ENCODE results near the gene HNRNPA1L2.
A peak's percentile ranks its signal among the peaks of the same experiment; 100 is the strongest.
"Not testable (repeated sequence)": the region's sequence is repeated elsewhere in the genome, so short reads cannot be mapped to it uniquely, and the experiment has no call there.

The HNRNPA1L2 gene

DNA sequence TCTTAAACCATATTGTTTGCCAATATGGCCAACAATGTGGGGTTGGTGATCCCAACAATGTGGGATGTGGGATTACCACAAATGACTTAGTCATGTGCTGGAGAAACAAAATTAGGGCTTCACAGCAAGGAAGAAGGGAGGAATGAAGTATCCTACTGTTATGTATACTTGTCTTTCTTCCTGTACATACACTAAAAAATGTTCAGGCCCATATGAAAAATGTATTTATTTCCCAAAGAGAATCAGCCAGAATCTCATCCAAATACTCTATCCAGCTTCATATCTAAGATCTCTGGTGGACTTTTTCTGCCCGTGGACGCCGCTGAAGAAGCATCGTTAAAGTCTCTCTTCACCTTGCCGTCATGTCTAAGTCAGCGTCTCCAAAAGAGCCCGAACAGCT, at the start of gene HNRNPA1L2:
HNRNPA1L2 (plus strand) TSS at position 301 of the 400 bp plus-strand sequence; CDS start at position 363, 62 bp downstream.
- Mint-ChIP-seq H3K4me3 (no peak within 1 kb of the TSS), H3K27ac (peak within 1 kb of the TSS; percentile 58), H3K9me3 (no peaks in the 10 kb centered on the region), H3K27me3 (no peaks in the 10 kb centered on the region), H3K36me3 (peaks cover 21% of the 10 kb centered on the region), H3K4me1 (peaks cover 3% of the 10 kb centered on the region)
- DNase-seq, result no peak
- CTCF ChIA-PET, result no interaction called here

DNA sequence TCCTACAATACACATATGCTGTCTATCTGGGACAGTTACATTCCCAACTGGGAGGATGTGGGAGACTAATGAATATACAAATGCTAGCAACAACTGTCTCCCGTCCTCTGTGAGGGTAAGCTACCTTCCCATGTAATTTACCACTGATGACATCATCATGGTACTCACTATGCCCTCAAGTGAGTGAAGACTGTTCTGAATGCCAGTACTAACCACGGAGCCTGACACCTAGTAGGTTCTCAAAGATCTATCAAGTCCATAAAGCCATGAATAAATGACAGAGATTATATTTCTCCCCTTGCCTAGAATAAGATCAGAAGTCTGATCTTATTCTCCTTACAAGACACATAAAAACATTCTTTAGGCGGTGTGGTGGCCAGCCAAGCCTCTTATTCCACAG, 49.1 kb upstream of the HNRNPA1L2 start:
- CTCF ChIA-PET, H3K9me3 Mint-ChIP-seq, DNase-seq, H3K27ac Mint-ChIP-seq, H3K4me1 Mint-ChIP-seq, H3K36me3 Mint-ChIP-seq, H3K4me3 Mint-ChIP-seq: not testable (repeated sequence)
- H3K27me3 Mint-ChIP-seq, result peaks cover 24% of the 10 kb centered on the region

DNA sequence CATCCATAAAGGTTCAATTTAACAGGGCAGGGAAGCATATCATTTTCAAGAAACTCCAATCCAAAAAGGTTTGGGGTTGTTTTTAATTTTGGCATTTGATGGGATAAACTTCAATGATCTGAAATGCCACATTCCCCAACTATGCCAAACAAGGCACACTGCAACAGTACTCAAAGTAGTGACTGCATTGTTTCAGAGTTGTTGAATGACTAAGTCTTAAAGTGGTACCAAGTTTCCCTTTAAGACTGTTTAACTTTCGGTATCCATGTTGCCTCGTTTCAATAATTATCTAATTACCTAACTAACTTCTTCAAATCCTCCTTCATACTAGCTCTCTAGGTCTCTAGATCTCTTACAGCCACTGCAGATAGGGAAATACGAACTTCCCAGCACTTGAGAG, 48.4 kb upstream of the HNRNPA1L2 start:
- H3K36me3 Mint-ChIP-seq, DNase-seq, H3K4me1 Mint-ChIP-seq, CTCF ChIA-PET, H3K27ac Mint-ChIP-seq, H3K4me3 Mint-ChIP-seq, H3K9me3 Mint-ChIP-seq: not testable (repeated sequence)
- H3K27me3 Mint-ChIP-seq, result peaks cover 25% of the 10 kb centered on the region

DNA sequence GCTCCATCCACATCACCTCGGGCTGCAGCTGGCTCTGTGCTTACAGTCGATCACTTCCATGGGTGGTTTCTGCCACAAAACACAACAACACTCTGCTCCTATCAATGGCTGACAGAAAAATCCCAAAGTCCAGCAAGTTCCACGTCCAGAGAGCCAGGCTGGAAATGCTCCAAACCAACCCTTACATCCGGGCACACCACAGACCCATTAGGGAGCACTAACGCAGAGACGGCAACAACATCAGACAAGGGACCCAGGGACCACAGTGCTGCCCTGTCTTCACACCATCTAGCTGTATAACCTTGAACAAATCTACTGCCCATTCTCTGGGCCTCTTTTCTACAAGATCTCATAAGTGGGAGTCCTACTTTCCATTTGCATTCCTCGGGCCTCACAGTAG, 47.9 kb upstream of the HNRNPA1L2 start:
- H3K9me3 Mint-ChIP-seq, H3K4me1 Mint-ChIP-seq, H3K36me3 Mint-ChIP-seq, H3K4me3 Mint-ChIP-seq, H3K27ac Mint-ChIP-seq, CTCF ChIA-PET, DNase-seq: not testable (repeated sequence)
- peaks cover 30% of the 10 kb centered on the region for H3K27me3 Mint-ChIP-seq

DNA sequence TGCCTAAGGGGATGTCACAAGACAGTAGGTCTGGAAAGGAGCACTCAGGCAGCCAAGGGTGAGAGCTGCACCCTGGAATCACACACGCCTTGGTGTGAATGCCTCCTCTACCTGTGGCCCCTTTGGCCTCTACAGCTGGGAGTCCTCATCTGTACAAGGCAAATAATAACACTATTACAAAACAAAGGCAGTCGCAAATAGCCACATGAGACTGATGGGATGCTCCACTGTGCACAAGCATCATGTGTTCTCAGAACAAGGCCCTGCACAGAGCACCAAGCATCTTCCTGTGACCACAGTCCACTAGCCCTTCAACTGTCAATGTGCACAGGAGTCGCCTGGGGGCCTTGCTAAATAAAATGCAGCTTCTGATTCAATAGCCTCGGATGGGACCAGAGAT, 44.6 kb upstream of the HNRNPA1L2 start:
- CTCF ChIA-PET, result no interaction called here
- peaks cover 17% of the 10 kb centered on the region for H3K4me1 Mint-ChIP-seq
- no peak overlapping the region for H3K27ac Mint-ChIP-seq
- no peak overlapping the region for H3K4me3 Mint-ChIP-seq
- no peaks in the 10 kb centered on the region for H3K9me3 Mint-ChIP-seq
- DNase-seq, result no peak
- no peaks in the 10 kb centered on the region for H3K36me3 Mint-ChIP-seq
- peaks cover 46% of the 10 kb centered on the region for H3K27me3 Mint-ChIP-seq

DNA sequence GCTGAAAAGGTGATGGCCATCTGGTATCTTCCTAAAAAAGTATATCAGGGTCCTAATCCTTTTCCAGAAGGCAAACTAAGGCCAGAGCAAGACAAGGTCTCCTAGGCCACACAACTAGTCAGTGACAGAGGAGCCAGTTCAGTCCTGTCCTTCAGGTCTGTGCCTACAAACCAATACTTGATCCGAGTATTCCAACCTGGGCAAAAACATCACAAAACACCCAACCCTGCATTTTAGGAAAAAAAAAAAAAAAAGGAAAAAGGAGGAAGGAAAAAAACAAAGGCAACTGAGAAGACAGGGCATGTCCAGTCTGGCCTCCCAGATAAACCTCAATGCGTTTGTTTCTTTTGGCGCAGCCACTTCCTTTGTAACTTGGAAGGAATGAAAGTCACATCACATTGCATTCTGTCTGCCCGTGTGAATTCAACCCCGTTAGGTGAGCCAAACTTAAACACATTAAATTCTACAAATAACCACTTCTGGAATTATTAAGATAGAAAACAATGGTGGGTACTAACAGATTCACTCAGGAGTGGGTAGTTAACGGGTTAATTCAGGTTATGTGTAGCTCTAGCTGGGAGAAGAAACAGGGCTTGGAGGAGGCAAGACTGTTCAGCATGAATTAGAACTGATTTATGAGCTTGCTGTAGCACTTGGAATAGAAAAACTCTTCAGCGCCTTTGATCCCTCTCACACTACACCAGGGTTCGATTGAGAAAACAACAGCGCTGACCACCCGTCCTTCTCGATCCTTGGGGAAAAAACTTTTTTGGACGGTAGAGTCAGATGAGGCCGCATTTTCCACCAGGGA, 43.0 kb upstream of the HNRNPA1L2 start:
- no peak for DNase-seq
- Mint-ChIP-seq H3K4me3 (peak overlapping the region; percentile 74), H3K27ac (no peak overlapping the region), H3K36me3 (no peaks in the 10 kb centered on the region), H3K4me1 (peaks cover 17% of the 10 kb centered on the region), H3K9me3 (no peaks in the 10 kb centered on the region), H3K27me3 (peaks cover 46% of the 10 kb centered on the region)
- CTCF ChIA-PET, result interaction anchor here (1.4 kb wide), 1 partner anchor 210 kb away, joined by 3 read pairs; no protein-coding TSS in a partner anchor

DNA sequence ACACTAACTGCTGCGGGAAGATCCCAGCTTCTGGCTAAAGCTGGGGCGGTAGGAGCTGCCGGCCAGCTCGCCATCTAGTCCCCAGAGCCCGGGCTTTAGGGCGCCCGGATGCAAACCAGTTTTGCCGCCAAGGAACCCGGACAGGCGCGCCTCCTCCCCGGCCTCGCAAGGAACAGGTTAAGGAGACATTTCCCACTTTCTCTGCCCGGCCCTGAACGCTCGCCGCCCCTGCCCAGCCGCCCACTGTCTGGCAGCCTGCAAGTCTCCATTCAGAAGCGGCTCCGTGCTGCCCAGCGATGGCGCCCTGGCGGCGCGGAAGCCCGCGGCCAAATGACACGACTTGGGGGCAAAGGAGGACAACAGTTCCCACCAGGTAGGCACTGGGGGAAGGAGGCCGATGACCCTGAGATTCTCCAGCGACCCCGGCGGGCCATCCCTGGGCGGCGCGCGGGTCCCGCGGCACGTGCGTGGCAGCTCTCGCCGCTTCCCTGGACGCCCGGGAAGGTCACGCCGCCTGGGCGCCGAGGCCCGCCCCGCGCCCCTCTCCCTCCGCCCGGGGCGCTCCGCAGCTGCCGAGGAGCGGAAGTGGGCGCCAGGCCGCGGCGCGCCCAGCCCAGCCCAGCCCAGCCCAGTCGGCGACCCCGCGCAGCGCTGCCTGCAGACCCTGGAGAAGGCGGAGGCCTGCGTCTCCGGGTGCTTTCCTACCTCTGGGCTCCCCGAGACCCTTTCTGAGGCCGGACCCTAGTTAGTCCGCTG, 42.2 kb upstream of the HNRNPA1L2 start:
- peak; percentile 38 for DNase-seq
- H3K27me3 Mint-ChIP-seq, result peaks cover 39% of the 10 kb centered on the region
- CTCF ChIA-PET, result interaction anchor here (1.4 kb wide), 1 partner anchor 209 kb away, joined by 3 read pairs; no protein-coding TSS in a partner anchor
- peak overlapping the region; percentile 74 for H3K4me3 Mint-ChIP-seq
- no peaks in the 10 kb centered on the region for H3K36me3 Mint-ChIP-seq
- peaks cover 17% of the 10 kb centered on the region for H3K4me1 Mint-ChIP-seq
- no peak overlapping the region for H3K27ac Mint-ChIP-seq
- H3K9me3 Mint-ChIP-seq, result no peaks in the 10 kb centered on the region

DNA sequence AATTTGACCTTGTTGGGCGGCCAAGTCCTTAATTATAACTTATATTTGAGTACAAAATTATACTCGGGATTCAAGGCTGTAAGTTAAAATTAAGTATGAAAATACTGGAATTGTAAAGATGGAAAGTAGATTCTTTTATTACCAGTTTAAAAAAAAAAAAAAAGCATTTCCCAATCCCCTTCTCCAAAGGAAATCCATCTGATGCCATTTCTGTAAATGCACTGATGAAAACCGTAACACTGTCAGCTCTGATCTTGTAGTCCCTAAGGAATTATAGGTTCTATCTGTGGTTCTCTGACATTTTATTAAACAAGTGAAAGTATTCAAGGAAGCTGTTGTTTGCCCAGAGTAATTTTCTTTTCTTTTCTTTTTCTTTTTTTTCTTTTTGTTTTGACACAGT, 41.6 kb upstream of the HNRNPA1L2 start:
- Mint-ChIP-seq H3K9me3 (no peaks in the 10 kb centered on the region), H3K27ac (no peak overlapping the region), H3K4me3 (peak overlapping the region; percentile 51), H3K36me3 (no peaks in the 10 kb centered on the region), H3K4me1 (peaks cover 17% of the 10 kb centered on the region), H3K27me3 (peaks cover 35% of the 10 kb centered on the region)
- no peak for DNase-seq
- CTCF ChIA-PET, result no interaction called here

DNA sequence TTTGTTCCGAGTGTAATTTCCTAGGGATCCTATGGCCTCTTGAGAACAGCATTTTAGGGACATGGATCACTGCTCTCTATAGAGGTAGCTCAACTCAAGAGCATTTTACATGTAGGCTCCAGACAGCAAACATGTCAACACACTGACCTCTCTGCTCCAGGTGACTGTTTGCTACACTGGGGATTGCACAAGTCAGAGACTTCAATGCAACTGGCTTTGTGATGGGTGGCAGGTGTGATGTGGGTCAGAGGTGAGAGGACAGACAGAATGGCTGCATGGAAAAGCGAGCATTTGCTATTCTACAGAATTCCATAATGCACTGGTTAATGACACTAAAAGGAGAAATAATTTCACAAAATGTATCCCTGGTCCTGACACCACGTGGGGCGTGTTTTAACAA, 38.9 kb upstream of the HNRNPA1L2 start:
- H3K9me3 Mint-ChIP-seq, H3K36me3 Mint-ChIP-seq, DNase-seq, H3K4me3 Mint-ChIP-seq, H3K27ac Mint-ChIP-seq, CTCF ChIA-PET: not testable (repeated sequence)
- Mint-ChIP-seq H3K27me3 (peaks cover 39% of the 10 kb centered on the region), H3K4me1 (peaks cover 17% of the 10 kb centered on the region)

DNA sequence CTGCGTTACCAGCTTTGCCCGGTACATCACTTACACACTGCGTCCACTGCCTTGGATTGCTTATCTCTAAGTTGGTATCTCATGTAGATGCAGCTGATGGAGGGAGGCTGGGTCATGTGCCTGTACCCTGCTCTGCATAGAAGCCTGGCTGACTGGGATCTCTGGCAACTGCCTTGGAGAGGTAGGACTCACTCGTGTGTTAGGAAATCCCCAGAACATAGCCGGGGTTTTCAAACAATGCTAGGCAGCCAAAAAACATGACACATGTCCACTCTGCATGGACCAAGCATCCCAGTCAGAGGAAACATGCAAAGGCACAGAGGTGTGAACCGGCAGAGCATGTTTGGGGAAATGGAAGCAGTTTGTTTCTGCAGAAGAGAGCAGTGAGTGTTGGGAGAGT, 36.1 kb upstream of the HNRNPA1L2 start:
- not testable (repeated sequence) for H3K36me3 Mint-ChIP-seq, H3K4me1 Mint-ChIP-seq, DNase-seq, H3K4me3 Mint-ChIP-seq, H3K9me3 Mint-ChIP-seq, H3K27ac Mint-ChIP-seq
- CTCF ChIA-PET, result interaction anchor here (1.8 kb wide), 1 partner anchor 362 kb away, joined by 5 read pairs; no protein-coding TSS in a partner anchor
- H3K27me3 Mint-ChIP-seq, result peaks cover 23% of the 10 kb centered on the region

DNA sequence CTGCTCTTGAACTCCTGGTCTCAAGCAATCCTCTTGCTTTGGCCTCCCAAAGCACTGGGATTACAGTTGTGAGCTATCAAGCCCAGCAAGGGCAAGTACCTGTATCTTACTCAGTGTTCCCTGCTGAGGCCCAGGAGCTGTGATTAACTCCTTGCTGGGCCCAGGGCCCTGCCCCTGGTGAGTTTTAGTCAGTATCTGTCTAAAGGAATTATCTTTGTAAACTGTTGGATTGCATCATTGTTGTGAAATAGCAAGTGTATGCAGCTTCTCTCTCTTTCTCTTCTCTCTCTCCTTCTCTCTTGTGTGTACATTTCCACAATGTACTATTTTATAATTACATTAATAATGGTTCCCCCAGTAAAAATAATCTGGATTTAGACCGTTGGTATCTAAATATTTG, 35.4 kb upstream of the HNRNPA1L2 start:
- H3K4me3 Mint-ChIP-seq, H3K4me1 Mint-ChIP-seq, H3K27ac Mint-ChIP-seq, H3K36me3 Mint-ChIP-seq, H3K9me3 Mint-ChIP-seq, DNase-seq: not testable (repeated sequence)
- CTCF ChIA-PET, result interaction anchor here (1.3 to 1.8 kb wide), 2 partner anchors 58 to 361 kb away, joined by 4 to 5 read pairs; no protein-coding TSS in a partner anchor
- H3K27me3 Mint-ChIP-seq, result peaks cover 23% of the 10 kb centered on the region

DNA sequence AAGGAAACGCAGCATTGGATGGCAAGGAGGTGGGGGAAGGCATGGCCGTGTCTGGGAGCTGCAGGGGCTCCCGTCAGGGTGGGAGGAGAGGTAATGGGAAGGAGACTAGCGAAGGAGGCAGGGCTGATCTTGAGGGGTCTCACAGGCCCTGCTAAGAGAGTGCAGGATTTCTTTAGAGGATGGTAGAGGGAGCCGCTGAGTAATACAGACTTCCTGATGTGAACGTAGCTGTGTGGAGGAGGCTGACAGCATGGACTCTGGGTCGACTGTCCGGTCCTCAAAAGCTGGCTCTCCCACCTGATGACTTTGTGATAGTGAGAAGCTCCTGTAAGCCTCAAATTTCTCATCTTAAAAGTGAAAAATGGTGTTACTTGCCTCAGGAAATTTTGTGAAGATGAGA, 34.0 kb upstream of the HNRNPA1L2 start:
- H3K27ac Mint-ChIP-seq, H3K4me1 Mint-ChIP-seq, H3K4me3 Mint-ChIP-seq, DNase-seq, H3K9me3 Mint-ChIP-seq, H3K36me3 Mint-ChIP-seq: not testable (repeated sequence)
- CTCF ChIA-PET, result interaction anchor here (1.2 to 1.8 kb wide), 4 partner anchors 57 to 544 kb away, joined by 3 to 12 read pairs (median 4); no protein-coding TSS in a partner anchor
- H3K27me3 Mint-ChIP-seq, result peaks cover 25% of the 10 kb centered on the region

DNA sequence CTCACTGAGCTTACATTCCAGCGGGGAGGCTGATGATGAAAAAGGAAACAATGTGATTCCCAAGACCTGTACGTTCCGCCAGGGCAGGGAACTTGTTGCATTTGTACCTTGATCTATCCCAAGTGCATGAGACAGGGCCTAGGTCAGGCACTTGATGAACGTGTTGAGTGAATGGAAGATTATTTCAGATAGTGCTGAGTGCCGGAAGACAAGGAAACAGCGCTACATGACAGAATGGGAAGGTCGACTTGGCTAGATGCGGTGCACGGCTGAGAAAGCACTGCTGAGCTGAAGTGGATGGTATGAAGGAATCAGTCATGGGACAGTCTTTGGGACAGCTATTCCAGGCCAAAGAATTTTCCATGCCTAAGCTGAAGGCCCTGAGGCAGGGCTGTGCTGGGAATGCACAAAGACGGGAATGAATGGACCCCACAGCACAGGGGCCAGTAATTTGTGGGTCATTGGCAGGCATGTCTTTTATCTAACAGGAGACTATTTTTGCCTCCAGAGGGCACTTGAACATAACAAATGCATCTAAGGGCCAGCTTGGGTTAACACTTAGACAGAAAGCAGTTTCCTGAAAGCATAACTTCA, 33.1 kb upstream of the HNRNPA1L2 start:
- not testable (repeated sequence) for H3K36me3 Mint-ChIP-seq, H3K4me1 Mint-ChIP-seq, H3K4me3 Mint-ChIP-seq, H3K9me3 Mint-ChIP-seq, H3K27ac Mint-ChIP-seq
- DNase-seq, result peak; percentile 25
- CTCF ChIA-PET, result interaction anchor here (0.7 to 1.7 kb wide), 5 partner anchors 44 to 543 kb away, joined by 3 to 12 read pairs (median 3); partner anchors contain the start of gene SUGT1
- peaks cover 25% of the 10 kb centered on the region for H3K27me3 Mint-ChIP-seq

DNA sequence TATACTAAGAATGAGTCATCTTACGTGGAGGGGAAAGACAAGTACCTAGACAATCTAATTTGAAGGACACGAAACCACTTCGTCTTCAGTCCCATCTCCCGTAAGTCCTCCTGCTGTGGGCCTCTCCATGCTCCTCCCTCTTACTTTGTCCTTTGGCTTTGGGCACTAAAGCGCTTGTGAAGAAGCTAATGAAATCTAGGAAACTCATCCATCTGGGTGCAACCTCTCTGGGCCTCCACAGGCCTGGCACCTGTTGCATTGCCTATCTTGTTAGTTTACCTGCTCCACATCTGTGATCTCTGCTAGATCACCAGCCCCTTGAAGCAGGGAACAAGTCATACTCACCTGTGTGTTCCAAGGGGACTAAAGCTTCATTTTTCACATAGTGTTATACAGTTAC, 32.1 kb upstream of the HNRNPA1L2 start:
- not testable (repeated sequence) for H3K4me1 Mint-ChIP-seq, H3K27ac Mint-ChIP-seq, H3K36me3 Mint-ChIP-seq, DNase-seq, H3K4me3 Mint-ChIP-seq, H3K9me3 Mint-ChIP-seq
- CTCF ChIA-PET, result interaction anchor here (1.0 kb wide), 1 partner anchor 358 kb away, joined by 3 read pairs; no protein-coding TSS in a partner anchor
- H3K27me3 Mint-ChIP-seq, result peaks cover 25% of the 10 kb centered on the region
